Measurements from ENCODE around the gene KRT39.

The KRT39 gene

DNA sequence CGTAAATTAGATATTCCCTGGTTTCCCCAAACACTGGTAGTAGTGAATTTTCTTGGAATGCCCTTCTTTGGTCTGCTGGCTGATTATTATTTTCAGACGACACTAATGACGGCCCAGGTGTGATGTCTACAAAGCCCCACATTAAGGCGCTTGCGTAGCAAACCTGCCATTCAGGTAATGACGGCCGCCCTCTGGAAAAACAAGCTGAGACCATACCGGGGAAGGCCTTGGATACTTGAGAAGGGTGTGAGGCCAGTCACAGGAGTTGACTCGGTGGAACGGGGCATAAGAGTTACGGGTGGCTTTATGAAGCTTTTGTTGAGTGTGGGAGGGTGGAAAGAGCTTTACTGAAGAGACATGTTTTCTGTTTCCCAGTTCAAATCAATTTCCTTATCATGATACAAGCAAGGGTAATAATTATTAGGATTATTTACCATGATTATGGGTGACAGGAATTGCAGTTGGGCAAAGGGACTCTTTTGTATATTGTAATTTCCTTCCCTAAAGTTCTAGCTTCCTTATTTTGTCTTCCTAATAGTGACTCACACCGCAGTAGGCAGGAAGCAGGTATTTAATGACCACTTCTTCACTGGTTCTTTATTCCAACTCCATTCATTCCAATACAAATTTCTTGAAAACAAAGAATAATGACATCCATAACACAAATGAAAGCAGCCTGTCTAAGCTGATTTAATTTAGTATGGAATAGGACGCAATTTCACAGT is 54.1 kb downstream of the KRT39 start:
- TF ChIP-seq CTCF (conservative IDR thresholded peaks at IDR 0.05; ENCODE audit: control insufficient read depth, insufficient read depth, low read depth, low read length) = no peak
- no peak overlapping the region for H3K4me3 ChIP-seq (ENCODE audit: control insufficient read depth, low read depth, low read length)
- no peak for DNase-seq (ENCODE audit: low read depth)

GRCh38 chr17:40910441-40910841 is 56.3 kb downstream of the KRT39 start:
- TF ChIP-seq CTCF (conservative IDR thresholded peaks at IDR 0.05; ENCODE audit: control insufficient read depth, insufficient read depth, low read depth, low read length) = no peak
- no peak overlapping the region for H3K4me3 ChIP-seq (ENCODE audit: control insufficient read depth, low read depth, low read length)
- DNase-seq (ENCODE audit: low read depth) = peak; percentile 82

DNA sequence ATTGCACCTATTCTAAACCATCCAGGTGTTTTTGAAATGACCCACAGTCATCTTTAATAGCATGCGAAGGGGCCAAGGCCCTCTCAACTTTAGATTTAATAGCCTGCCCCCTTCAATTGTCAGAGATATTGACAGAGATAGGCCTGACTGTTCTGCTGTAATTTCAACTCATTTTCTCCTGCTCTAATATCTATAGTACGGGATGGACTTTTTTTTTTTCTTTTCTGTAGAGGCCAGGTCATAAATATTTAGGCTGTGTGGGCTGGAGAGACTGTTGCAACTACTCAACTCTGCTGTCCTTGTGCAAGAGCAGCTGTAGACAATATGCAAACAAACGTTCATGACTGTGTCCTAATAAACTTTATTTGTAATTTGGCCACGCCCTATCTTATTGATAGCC is 57.0 kb downstream of the KRT39 start:
- DNase-seq (ENCODE audit: low read depth) = peak; percentile 93
- no peak overlapping the region for H3K4me3 ChIP-seq (ENCODE audit: control insufficient read depth, low read depth, low read length)
- TF ChIP-seq CTCF (conservative IDR thresholded peaks at IDR 0.05; ENCODE audit: control insufficient read depth, insufficient read depth, low read depth, low read length) = no peak

- H3K4me3 ChIP-seq (ENCODE audit: control insufficient read depth, low read depth, low read length) = no peak overlapping the region
- DNase-seq (ENCODE audit: low read depth) = peak; percentile 97
- peak; percentile 75 for TF ChIP-seq CTCF (conservative IDR thresholded peaks at IDR 0.05; ENCODE audit: control insufficient read depth, insufficient read depth, low read depth, low read length)
Observed at GRCh38 chr17:40909351-40909750, 57.4 kb downstream of the KRT39 start.
